ENCODE data around the gene C1QTNF1. TPM values are rescaled to one million over a fixed set of nuclear protein-coding genes. Genes with fewer than 3 reads are reported as not detected.

Gene C1QTNF1
- total and polyA plus RNA-seq, 2 donors (not counting 3 experiments of a cell fraction or from before 2014, with no cell fraction given) = 2.5 to 4.0 TPM

- DNase-seq (ENCODE audit: low read depth, low spot score) (peak; percentile 30), FAIRE-seq (peak; percentile 59)
- no TSS peak for BruUV-seq (replicated peaks)
- ChIA-PET CTCF (interaction anchor here (0.6 to 14.1 kb wide), 13 partner anchors 8 to 318 kb away, joined by 3 to 428 read pairs (median 5); partner anchors contain the start of gene ENGASE), POLR2A (no interaction called here)
- H3K27ac ChIP-seq (ENCODE audit: insufficient read depth, low read depth, low read length) = no peak overlapping the region
- H3K36me3 ChIP-seq (ENCODE audit: control insufficient read depth in 2 of 2, extremely low read depth in 1 of 2, insufficient read depth in 2 of 2, low read length in 2 of 2) = peaks cover 0 to 18% of the 10 kb centered on the region in 2 experiments
- intact Hi-C loops (cut with micrococcal nuclease) (loop anchor here (1.0 to 10.0 kb wide), 4 partner anchors 17 to 82 kb away; no protein-coding TSS in a partner anchor), dilution Hi-C loops (cut with MboI; ENCODE audit: extremely low pct_ligation_motif_present, low sequenced_read_pairs) (no loop called here)
- H3K4me2 ChIP-seq (ENCODE audit: insufficient read depth, low read length) = no peak overlapping the region
- no peaks in the 10 kb centered on the region for H3K27me3 ChIP-seq (ENCODE audit: control insufficient read depth in 2 of 2, insufficient read depth in 2 of 2, low read length in 2 of 2)
- no peaks in the 10 kb centered on the region for H3K4me1 ChIP-seq (ENCODE audit: control insufficient read depth, extremely low read depth, insufficient read depth, low read length)
- H2AFZ ChIP-seq (ENCODE audit: low read depth, low read length) = no peak overlapping the region
- no peak for TF ChIP-seq JUN (IDR thresholded peaks at IDR 0.05; ENCODE audit: borderline replicate concordance, insufficient read depth, insufficient read length, low read depth)
- TF ChIP-seq, protein P1, sequence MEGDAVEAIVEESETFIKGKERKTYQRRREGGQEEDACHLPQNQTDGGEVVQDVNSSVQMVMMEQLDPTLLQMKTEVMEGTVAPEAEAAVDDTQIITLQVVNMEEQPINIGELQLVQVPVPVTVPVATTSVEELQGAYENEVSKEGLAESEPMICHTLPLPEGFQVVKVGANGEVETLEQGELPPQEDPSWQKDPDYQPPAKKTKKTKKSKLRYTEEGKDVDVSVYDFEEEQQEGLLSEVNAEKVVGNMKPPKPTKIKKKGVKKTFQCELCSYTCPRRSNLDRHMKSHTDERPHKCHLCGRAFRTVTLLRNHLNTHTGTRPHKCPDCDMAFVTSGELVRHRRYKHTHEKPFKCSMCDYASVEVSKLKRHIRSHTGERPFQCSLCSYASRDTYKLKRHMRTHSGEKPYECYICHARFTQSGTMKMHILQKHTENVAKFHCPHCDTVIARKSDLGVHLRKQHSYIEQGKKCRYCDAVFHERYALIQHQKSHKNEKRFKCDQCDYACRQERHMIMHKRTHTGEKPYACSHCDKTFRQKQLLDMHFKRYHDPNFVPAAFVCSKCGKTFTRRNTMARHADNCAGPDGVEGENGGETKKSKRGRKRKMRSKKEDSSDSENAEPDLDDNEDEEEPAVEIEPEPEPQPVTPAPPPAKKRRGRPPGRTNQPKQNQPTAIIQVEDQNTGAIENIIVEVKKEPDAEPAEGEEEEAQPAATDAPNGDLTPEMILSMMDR (IDR thresholded peaks at IDR 0.05; ENCODE audit: extremely low read depth in 1 of 2, insufficient read depth in 1 of 2, low read depth in 1 of 2, low read length in 2 of 2) = peak; percentile 90
- TF ChIP-seq POLR2AphosphoS5 (IDR thresholded peaks at IDR 0.05; ENCODE audit: insufficient read depth, low read depth, low read length) = no peak
- TF ChIP-seq, protein P2, sequence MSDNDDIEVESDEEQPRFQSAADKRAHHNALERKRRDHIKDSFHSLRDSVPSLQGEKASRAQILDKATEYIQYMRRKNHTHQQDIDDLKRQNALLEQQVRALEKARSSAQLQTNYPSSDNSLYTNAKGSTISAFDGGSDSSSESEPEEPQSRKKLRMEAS (IDR thresholded peaks at IDR 0.05; ENCODE audit: insufficient read depth, insufficient read length) = no peak
- TF ChIP-seq EZH2 (IDR thresholded peaks at IDR 0.05; ENCODE audit: borderline replicate concordance, low read depth, low read length, severe bottlenecking) = no peak
- no peak overlapping the region for H3K4me3 ChIP-seq (replicated peaks in 1 of 3; ENCODE audit: insufficient read depth in 1 of 3, low read depth in 1 of 3, low read length in 3 of 3)
- H3K79me2 ChIP-seq (ENCODE audit: control insufficient read depth, insufficient read depth, low read length) = no peaks in the 10 kb centered on the region
- no peak overlapping the region for H3K9ac ChIP-seq (replicated peaks; ENCODE audit: extremely low read depth, insufficient read depth, low read length)
- H3K9me1 ChIP-seq (replicated peaks; ENCODE audit: control insufficient read depth, extremely low read depth, insufficient read depth, low read length) = no peaks in the 10 kb centered on the region
- no peaks in the 10 kb centered on the region for H3K9me3 ChIP-seq (replicated peaks; ENCODE audit: control insufficient read depth, insufficient read depth, low read length)
- no peaks in the 10 kb centered on the region for H4K20me1 ChIP-seq (replicated peaks; ENCODE audit: control insufficient read depth, extremely low read depth, insufficient read depth, low read length)
Observed at GRCh38 chr17:79082311-79083190, 58.6 kb downstream of the C1QTNF1 start.
